Measurements from ENCODE around the gene UBE2H.
"Not testable (repeated sequence)": the region's sequence is repeated elsewhere in the genome, so short reads cannot be mapped to it uniquely, and the experiment has no call there.

UBE2H gene

DNA sequence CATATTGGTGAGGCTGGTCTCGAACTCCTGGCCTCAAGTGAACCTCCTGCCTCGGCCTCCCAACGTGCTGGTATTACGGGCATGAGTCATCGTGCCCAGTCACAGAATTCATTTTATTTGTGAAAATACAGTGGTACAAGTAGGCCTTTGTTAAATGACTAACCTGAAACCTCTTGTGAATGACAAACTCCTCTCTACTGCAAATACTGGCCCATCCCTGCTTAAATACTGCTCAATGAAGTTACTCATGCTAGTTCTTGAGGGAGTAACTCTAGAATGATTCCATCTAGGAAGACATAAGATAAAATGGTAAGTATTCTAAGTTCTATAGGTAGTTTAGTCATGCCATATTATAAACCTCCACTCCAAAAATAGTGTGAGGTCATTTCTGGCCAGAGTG lies 80.7 kb downstream of the UBE2H start:
- no peak for DNase-seq (ENCODE audit: low read depth)

DNA sequence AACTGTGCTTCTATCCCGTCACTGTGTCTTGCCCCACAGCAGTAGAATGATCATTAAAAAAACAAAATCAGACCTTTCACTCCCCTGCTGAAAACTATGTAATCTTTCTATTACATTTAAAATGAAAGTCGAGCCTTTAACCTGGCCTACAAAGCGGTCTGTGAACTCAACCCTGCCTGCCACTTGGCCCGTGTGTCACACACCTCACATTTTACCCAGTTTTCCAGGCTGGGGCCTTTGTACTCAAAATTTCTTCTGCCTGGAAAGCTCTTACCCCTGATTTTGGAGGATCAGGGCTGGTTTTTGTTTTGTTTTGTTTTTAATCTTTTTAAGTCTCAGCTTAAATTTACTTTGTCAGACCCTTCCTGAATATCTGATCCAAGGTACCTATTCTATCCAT lies 82.1 kb downstream of the UBE2H start:
- no peak for DNase-seq (ENCODE audit: low read depth)

- DNase-seq (ENCODE audit: low read depth), result no peak
These were observed 86.5 kb downstream of the UBE2H start for GRCh38 chr7:129866251-129866650.

DNA sequence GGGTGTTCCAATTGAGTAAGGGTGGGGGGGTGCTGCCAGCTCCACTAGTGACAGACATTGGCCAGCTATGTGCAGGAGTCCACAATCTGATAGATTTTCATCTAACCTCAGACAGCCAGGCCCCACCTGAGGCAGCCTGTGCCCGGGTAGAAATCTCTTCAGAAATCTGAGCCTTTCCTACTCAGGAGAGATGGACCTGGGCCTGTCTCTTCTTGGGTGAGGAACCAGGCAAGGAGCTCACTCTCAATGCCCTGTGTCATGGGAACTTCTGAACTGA lies 86.9 kb downstream of the UBE2H start:
- no peak for DNase-seq (ENCODE audit: low read depth)

DNA sequence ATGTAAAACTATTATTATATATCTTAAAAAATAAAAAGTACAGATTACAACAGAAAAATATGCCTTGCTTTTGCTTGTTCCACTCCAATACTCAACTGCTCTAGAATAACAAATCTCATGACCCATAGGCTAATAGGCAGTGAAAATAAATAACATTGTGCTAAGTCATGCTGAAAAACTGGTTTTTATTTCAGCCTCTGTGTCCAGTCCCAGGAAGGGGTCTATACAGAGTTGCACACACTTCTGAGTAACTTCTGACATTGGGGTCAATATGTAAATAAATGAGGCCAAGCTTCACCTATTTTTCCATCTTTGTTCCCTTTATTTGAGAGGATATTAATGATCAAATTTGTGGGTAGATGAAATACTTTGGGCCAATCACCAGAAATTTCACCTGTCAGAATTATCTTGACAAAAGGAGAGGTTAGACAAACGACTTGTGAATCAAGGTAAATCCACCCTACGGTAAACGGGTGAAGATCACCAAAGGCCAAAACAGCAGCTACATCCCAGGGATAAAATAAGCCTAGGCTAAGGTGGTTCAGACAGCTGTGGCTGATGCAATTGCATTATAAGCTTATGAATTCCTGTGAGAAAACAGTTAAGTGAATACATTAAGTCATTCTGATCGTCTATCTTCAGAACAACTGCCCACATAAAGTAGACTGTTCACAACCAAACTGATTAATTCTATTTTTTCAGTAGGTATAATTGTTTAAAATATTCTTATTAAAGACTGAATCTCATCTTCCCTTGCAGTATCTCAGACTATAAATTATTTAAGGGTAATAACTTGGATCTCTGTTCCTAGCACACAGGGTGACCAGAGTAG lies 87.5 kb downstream of the UBE2H start:
- no peak for DNase-seq (ENCODE audit: low read depth)

DNA sequence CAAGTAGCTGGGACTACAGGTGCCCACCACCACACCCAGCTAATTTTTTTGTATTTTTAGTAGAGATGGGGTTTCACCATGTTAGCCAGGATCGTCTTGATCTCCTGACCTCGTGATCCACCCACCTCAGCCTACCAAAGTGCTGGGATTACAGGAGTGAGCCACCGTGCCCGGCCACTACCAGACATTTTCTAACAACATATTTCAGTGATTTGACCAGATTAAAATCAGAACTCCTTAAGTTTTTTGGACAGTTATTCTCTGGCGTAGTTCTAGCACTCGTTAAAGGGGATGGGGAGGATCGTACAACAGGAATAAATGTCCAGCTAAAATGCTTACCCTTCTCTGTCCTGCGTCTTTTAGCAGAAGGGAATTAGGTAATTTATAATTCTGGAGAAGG lies 88.1 kb downstream of the UBE2H start:
- not testable (repeated sequence) for DNase-seq (ENCODE audit: low read depth)

DNA sequence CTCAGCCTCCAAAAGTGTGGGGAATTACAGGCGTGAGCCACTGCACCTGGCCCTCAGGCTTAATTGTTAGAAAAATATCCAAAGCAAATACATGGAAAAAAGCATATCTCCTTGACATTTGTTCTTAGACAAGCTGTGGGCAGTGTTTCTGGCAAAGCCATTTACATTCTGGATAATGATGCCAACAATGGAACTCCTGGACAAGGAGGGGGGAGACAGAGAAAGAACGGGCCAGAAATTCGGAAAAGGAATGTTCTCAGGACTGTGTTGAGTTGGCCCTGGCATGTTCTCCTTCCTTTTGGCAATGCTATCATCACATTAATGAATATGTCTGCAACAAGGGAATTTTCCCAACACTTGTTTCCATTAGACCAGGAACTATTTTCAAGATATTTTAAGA lies 88.7 kb downstream of the UBE2H start:
- no peak for DNase-seq (ENCODE audit: low read depth)

- no peak for DNase-seq (ENCODE audit: low read depth)
These were observed 90.1 kb downstream of the UBE2H start for GRCh38 chr7:129862682-129863081.

DNA sequence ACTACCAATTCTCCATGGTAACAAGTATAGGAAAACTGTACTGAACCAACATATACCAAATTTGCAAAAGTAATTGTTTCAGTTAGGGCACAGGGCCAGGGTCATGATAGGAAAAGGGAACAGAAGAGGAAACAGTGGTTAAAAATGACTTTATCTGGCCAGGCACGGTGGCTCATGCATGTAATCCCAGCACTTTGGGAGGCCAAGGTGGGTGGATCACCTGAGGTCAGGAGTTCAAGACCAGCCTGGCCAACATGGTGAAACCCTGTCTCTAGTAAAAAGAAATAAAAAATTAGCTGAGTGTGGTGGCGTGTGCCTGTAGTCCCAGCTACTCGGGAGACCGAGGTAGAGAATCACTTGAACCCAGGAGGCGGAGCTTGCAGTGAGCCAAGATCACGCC lies 92.0 kb downstream of the UBE2H start:
- DNase-seq (ENCODE audit: low read depth), result not testable (repeated sequence)

DNA sequence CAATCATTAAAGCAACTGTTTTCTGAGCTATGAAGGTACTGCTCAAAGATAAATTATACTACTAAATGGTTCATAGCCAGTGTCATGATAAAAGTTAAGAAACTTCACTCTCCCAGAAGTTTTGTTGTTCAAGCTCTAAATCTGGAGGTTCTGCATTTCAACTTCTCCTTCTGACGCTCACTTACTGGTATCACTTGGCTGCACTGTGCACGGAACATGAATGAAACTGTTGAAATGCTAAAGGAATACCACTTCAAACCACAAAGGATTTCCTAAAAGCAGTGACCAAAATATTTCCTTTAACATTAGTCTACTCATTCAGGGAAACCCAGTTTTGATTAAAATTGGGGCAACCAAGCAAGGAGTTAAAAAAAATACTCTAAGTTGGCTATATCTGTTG lies 93.6 kb downstream of the UBE2H start:
- no peak for DNase-seq (ENCODE audit: low read depth)

GRCh38 chr7:129858490-129858889 lies 94.3 kb downstream of the UBE2H start:
- no peak for DNase-seq (ENCODE audit: low read depth)

GRCh38 chr7:129857313-129857712 lies 95.4 kb downstream of the UBE2H start:
- DNase-seq (ENCODE audit: low read depth), result no peak

GRCh38 chr7:129855935-129856717 lies 96.6 kb downstream of the UBE2H start:
- no peak for DNase-seq (ENCODE audit: low read depth)

GRCh38 chr7:129855234-129855673 lies 97.5 kb downstream of the UBE2H start:
- no peak for DNase-seq (ENCODE audit: low read depth)

DNA sequence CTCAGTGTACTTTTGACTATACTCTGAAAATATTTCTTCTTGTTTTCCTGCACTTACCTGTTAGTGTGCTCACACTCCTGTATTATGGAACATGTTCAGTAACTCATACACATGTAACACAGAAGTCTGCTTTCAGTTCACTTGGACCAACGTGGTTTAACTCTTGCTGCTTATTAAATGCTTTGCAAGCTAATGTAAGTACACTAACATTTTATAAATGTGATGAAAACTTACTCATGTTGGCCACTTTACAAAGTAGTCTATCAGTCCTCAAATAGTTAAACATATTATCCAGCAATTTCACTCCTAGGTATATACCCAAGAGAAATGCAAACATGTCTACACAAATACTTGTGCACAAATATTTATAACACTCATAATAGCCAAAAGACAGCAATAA lies 98.4 kb downstream of the UBE2H start:
- no peak for DNase-seq (ENCODE audit: low read depth)

GRCh38 chr7:129853661-129854268 lies 99.0 kb downstream of the UBE2H start:
- DNase-seq (ENCODE audit: low read depth), result no peak

DNA sequence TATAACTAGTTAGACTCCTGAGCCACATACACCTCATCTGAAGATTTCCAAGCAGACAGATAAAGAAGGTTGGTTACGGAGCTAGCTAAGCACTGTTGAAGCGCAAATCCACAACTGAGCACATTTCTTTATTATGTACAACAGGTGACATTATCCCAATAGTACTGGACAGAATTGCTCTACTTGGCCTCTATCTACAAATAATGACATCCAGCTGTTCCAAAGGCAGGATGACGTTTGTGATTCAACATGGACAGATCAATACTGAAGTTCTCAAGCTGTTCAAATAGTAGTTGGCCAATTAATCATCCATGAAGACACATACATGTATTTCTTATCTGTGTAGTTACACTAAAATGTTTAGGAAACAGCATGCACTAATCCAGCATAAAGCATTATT lies 101.0 kb downstream of the UBE2H start:
- no peak for DNase-seq (ENCODE audit: low read depth)

GRCh38 chr7:129851174-129851573 lies 101.6 kb downstream of the UBE2H start:
- no peak for DNase-seq (ENCODE audit: low read depth)

DNA sequence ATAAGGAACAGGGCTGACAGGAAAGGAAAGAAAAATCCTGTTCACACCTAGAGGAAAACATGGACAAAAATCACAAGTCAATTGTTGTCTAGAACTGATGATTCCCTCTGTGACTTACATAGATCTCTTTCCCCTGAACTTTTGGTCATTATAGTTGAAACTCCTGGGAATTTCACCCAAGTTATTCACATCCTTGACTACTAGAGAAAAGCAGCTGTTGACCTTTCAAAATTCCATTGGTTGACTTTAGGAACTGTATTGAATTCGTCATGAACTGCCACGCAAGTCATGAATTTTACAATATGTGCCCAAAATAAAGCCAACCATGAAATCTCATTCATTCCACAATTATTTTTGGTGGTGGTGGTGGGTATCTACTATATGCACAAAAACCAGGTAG lies 104.3 kb downstream of the UBE2H start:
- no peak for DNase-seq (ENCODE audit: low read depth)

DNA sequence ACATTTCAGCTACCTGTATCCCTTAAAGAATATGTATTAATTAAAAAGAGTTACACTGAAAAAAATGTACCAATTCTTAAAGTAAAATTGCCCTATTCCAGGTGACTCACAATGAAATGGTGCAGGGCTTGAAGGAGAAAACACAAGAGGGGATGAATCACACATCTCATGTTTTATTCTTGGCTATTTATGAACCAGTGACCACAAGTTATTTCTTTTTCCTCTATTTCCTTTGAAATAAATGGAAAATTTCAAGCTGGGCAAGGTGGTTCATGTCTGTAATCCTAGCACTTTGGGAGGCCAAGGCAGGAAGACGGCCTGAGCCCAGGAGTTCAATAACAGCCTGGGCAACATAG lies 106.8 kb downstream of the UBE2H start:
- DNase-seq (ENCODE audit: low read depth), result no peak

DNA sequence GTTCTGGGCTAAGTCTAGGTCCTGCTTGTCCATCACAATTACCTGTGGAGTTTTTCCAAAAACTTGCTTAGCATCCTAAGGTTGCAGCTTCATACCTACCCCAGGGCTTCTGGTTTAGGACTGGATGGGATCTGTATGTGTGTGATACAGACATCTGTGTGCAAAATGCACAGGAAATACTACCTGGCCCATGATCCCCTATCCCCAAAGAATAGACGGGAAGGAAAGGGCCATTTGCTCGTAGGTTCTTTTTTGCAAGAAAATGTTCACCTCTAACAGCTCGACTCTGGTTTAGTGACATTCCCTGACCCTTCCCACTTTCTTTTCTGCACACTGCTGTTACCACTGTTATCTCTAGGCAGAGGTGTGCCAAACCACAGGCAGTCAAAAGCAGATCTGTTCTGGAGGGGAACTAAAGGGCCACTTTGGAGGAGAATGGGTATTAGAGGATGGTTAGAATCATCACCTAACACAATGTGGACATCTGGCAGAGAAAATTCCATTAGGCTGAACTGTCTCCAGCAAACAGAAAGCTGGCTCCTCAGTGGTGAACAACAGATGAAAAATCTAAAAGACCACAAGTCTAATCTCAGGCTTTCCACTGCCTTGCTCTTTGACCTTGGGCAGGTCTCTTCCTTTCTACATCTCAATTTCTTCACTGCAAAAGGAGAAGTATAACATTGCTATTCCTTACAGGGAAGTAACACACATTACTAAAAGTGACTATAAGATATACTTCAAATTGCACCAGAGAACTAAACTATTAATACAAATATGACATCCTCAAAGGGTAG lies 107.4 kb downstream of the UBE2H start:
- no peak for DNase-seq (ENCODE audit: low read depth)
